HG03060 (cell line): ENCODE data around the gene PINK1.

Source experiments
- ATAC-seq: cut with Tn5 transposase; IDR thresholded peaks from one replicate; pipeline ENCODE4 v1.9.1; 2021; ENCODE audit warnings: low read depth, moderate number of reproducible peaks; ENCODE audit not compliant: unreplicated experiment

PINK1 gene

GRCh38 chr1:20641975-20642374 is 8.7 kb downstream of the PINK1 start:
- no peak for ATAC-seq

- no peak for ATAC-seq
Observed at GRCh38 chr1:20643080-20643479, 9.8 kb downstream of the PINK1 start.

- no peak for ATAC-seq
Observed at GRCh38 chr1:20644416-20644815, 11.2 kb downstream of the PINK1 start.

GRCh38 chr1:20645414-20645813 is 12.2 kb downstream of the PINK1 start:
- ATAC-seq = no peak

GRCh38 chr1:20648438-20648837 is 15.2 kb downstream of the PINK1 start:
- no peak for ATAC-seq

GRCh38 chr1:20648946-20649345 is 15.7 kb downstream of the PINK1 start:
- no peak for ATAC-seq

- ATAC-seq = no peak
Observed at GRCh38 chr1:20652300-20652699, 19.0 kb downstream of the PINK1 start.

GRCh38 chr1:20654104-20654690 is 20.9 kb downstream of the PINK1 start:
- no peak for ATAC-seq

GRCh38 chr1:20657024-20657423 is 23.8 kb downstream of the PINK1 start:
- ATAC-seq = no peak

- ATAC-seq = no peak
Observed at GRCh38 chr1:20658166-20658915, 25.1 kb downstream of the PINK1 start.

GRCh38 chr1:20660363-20660762 is 27.1 kb downstream of the PINK1 start:
- no peak for ATAC-seq

GRCh38 chr1:20660847-20661206 is 27.6 kb downstream of the PINK1 start:
- ATAC-seq = no peak

GRCh38 chr1:20661207-20662109 is 28.2 kb downstream of the PINK1 start, which contains the start of gene DDOST:
Gene DDOST (minus strand): TSS chr1:20661369. CDS start chr1:20661350, 19 bp downstream.
- ATAC-seq = peak; percentile 94

GRCh38 chr1:20662110-20662475 is 28.8 kb downstream of the PINK1 start:
- no peak for ATAC-seq

- ATAC-seq = no peak
Observed at GRCh38 chr1:20663365-20663764, 30.1 kb downstream of the PINK1 start.

- no peak for ATAC-seq
Observed at GRCh38 chr1:20663969-20664715, 30.9 kb downstream of the PINK1 start.

- ATAC-seq = no peak
Observed at GRCh38 chr1:20665726-20666125, 32.5 kb downstream of the PINK1 start.

GRCh38 chr1:20666146-20666545 is 32.9 kb downstream of the PINK1 start:
- no peak for ATAC-seq

- no peak for ATAC-seq
Observed at GRCh38 chr1:20666804-20667203, 33.5 kb downstream of the PINK1 start.

GRCh38 chr1:20668581-20668980 is 35.3 kb downstream of the PINK1 start:
- ATAC-seq = no peak

- no peak for ATAC-seq
Observed at GRCh38 chr1:20670936-20671335, 37.7 kb downstream of the PINK1 start.
